Measurements from ENCODE around the gene METTL8.
"Not testable (repeated sequence)": the region's sequence is repeated elsewhere in the genome, so short reads cannot be mapped to it uniquely, and the experiment has no call there.

The METTL8 gene

GRCh38 chr2:171401947-171402346, 31.8 kb downstream of the METTL8 start:
- no peak for DNase-seq (ENCODE audit: low spot score)

- no peak for DNase-seq (ENCODE audit: low spot score)
Measured at GRCh38 chr2:171400395-171400794, 33.4 kb downstream of the METTL8 start.

- no peak for DNase-seq (ENCODE audit: low spot score)
Measured at GRCh38 chr2:171399292-171399691, 34.5 kb downstream of the METTL8 start.

- no peak for DNase-seq (ENCODE audit: low spot score)
Measured at GRCh38 chr2:171394164-171394740, 39.5 kb downstream of the METTL8 start.

GRCh38 chr2:171393487-171393886, 40.3 kb downstream of the METTL8 start:
- no peak for DNase-seq (ENCODE audit: low spot score)

GRCh38 chr2:171391532-171391931, 42.3 kb downstream of the METTL8 start:
- DNase-seq (ENCODE audit: low spot score), result no peak

- no peak for DNase-seq (ENCODE audit: low spot score)
Measured at GRCh38 chr2:171390941-171391516, 42.8 kb downstream of the METTL8 start.

GRCh38 chr2:171389780-171390179, 44.0 kb downstream of the METTL8 start:
- no peak for DNase-seq (ENCODE audit: low spot score)

- no peak for DNase-seq (ENCODE audit: low spot score)
Measured at GRCh38 chr2:171389325-171389724, 44.5 kb downstream of the METTL8 start.

GRCh38 chr2:171387052-171387451, 46.7 kb downstream of the METTL8 start:
- DNase-seq (ENCODE audit: low spot score), result no peak

GRCh38 chr2:171386627-171387026, 47.2 kb downstream of the METTL8 start:
- DNase-seq (ENCODE audit: low spot score), result no peak

GRCh38 chr2:171383134-171383533, 50.7 kb downstream of the METTL8 start:
- no peak for DNase-seq (ENCODE audit: low spot score)

GRCh38 chr2:171382175-171382574, 51.6 kb downstream of the METTL8 start:
- DNase-seq (ENCODE audit: low spot score), result not testable (repeated sequence)

GRCh38 chr2:171377852-171378251, 55.9 kb downstream of the METTL8 start:
- DNase-seq (ENCODE audit: low spot score), result not testable (repeated sequence)

GRCh38 chr2:171367692-171368091, 66.1 kb downstream of the METTL8 start:
- DNase-seq (ENCODE audit: low spot score), result no peak

- no peak for DNase-seq (ENCODE audit: low spot score)
Measured at GRCh38 chr2:171365778-171366177, 68.0 kb downstream of the METTL8 start.

GRCh38 chr2:171365232-171365631, 68.6 kb downstream of the METTL8 start:
- no peak for DNase-seq (ENCODE audit: low spot score)

- no peak for DNase-seq (ENCODE audit: low spot score)
Measured at GRCh38 chr2:171362396-171362795, 71.4 kb downstream of the METTL8 start.

GRCh38 chr2:171360905-171361304, 72.9 kb downstream of the METTL8 start:
- DNase-seq (ENCODE audit: low spot score), result no peak

GRCh38 chr2:171353746-171354145, 80.0 kb downstream of the METTL8 start:
- not testable (repeated sequence) for DNase-seq (ENCODE audit: low spot score)

- DNase-seq (ENCODE audit: low spot score), result no peak
Measured at GRCh38 chr2:171348056-171348455, 85.7 kb downstream of the METTL8 start.

GRCh38 chr2:171347591-171348032, 86.2 kb downstream of the METTL8 start:
- no peak for DNase-seq (ENCODE audit: low spot score)

- DNase-seq (ENCODE audit: low spot score), result no peak
Measured at GRCh38 chr2:171346723-171347557, 86.8 kb downstream of the METTL8 start.

Measured in CD4-positive, alpha-beta T cell treated with Interleukin-6 at 100 ng/mL for 8 hours (primary cell).